ENCODE data around the gene SUCO. TPM values are rescaled to one million over a fixed set of nuclear protein-coding genes. Genes with fewer than 3 reads are reported as not detected.

Gene SUCO
- polyA plus RNA-seq, 2 of the 4 experiments (the other 2 are of a cell fraction), result 10.3 to 21.8 TPM

DNA sequence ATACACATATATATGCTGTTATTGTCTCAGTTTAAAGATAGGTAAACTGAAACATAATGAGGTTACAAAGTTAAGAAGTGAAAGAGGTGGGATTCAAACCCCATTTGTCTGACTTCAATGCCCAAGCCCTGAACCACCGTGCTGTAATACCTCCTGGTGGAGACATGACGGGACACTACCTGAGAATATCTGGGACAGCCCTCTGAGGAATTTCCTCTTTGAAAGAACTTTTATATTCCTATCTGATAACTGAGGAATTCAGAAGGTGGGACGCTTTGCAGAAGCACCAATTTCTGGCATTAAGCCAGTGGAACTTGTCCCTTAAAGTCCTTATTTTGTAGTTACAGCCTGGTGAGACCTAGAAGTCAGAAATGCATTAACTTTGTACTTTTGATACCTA lies 93.9 kb downstream of the SUCO start:
- CTCF ChIA-PET, result no interaction called here
- TF ChIP-seq CHD2 (IDR thresholded peaks at IDR 0.05; ENCODE audit: low read length, partially characterized antibody), result no peak
- TF ChIP-seq CBX8 (IDR thresholded peaks at IDR 0.05), result no peak
- no peak for TF ChIP-seq NFE2L2 (conservative IDR thresholded peaks at IDR 0.05; ENCODE audit: low read length)
- TF ChIP-seq, protein P1, sequence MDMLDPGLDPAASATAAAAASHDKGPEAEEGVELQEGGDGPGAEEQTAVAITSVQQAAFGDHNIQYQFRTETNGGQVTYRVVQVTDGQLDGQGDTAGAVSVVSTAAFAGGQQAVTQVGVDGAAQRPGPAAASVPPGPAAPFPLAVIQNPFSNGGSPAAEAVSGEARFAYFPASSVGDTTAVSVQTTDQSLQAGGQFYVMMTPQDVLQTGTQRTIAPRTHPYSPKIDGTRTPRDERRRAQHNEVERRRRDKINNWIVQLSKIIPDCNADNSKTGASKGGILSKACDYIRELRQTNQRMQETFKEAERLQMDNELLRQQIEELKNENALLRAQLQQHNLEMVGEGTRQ (IDR thresholded peaks at IDR 0.05), result no peak
- TF ChIP-seq HEYL (CRISPR knock-in tag; IDR thresholded peaks at IDR 0.05), result no peak
- no peak for TF ChIP-seq JUN (IDR thresholded peaks at IDR 0.05)
- Histone ChIP-seq H3K4me3 (no peak overlapping the region), H3K4me1 (peaks cover 26% of the 10 kb centered on the region), H3K27ac (no peak overlapping the region), H3K4me2 (no peak overlapping the region), H3K9me3 (no peaks in the 10 kb centered on the region)
- ATAC-seq (no peak), DNase-seq (ENCODE audit: low read depth in 1 of 2, low spot score in 1 of 2) (no peak), FAIRE-seq (no peak)
- WGBS (ENCODE audit: missing lambda C conversion rate), result 83% methylated on average over 3 of the region's 3 CpGs
- POLR2A ChIA-PET, result no interaction called here

DNA sequence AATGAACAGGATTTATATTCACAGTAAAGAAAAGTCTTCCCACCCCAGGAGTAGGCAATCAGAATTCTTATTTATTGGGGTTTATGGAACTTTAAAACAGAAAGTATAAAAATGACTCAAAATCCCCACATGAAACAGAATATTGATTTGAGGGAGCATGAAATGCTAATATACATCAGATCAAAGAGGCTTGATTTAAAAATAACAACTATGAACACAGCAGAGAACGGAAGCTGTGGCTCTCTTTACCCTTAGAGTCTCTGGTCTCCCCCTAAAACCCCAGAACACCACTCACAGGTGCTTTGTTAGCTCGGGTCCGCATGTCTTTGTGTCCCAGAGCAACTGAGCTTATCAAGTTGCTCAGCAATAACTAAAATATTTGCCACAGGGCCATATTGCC lies 94.8 kb downstream of the SUCO start:
- DNase-seq (ENCODE audit: low read depth in 1 of 2, low spot score in 1 of 2) (no peak), FAIRE-seq (no peak), ATAC-seq (no peak)
- no peak overlapping the region for H3K4me2 ChIP-seq
- CTCF ChIA-PET, result interaction anchor here (1.4 to 2.4 kb wide), 2 partner anchors 18 to 92 kb away, joined by 5 read pairs; no protein-coding TSS in a partner anchor
- 79% methylated on average over 3 of the region's 3 CpGs for WGBS (ENCODE audit: missing lambda C conversion rate)
- peaks cover 26% of the 10 kb centered on the region for H3K4me1 ChIP-seq
- H3K9me3 ChIP-seq, result no peaks in the 10 kb centered on the region
- no peak for TF ChIP-seq CHD2 (IDR thresholded peaks at IDR 0.05; ENCODE audit: low read length, partially characterized antibody)
- no peak for TF ChIP-seq ZFP36 (IDR thresholded peaks at IDR 0.05; ENCODE audit: borderline replicate concordance, partially characterized antibody)
- TF ChIP-seq BCL3 (IDR thresholded peaks at IDR 0.05), result no peak
- TF ChIP-seq KDM1A (IDR thresholded peaks at IDR 0.05; ENCODE audit: low read depth), result no peak
- no peak for TF ChIP-seq EHMT2 (IDR thresholded peaks at IDR 0.05; ENCODE audit: low read depth)
- TF ChIP-seq MAX (IDR thresholded peaks at IDR 0.05), result no peak
- no peak for TF ChIP-seq SREBF2 (IDR thresholded peaks at IDR 0.05)
- TF ChIP-seq CBX8 (IDR thresholded peaks at IDR 0.05), result no peak
- no peak for TF ChIP-seq HOXA7 (CRISPR knock-in tag; IDR thresholded peaks at IDR 0.05)
- TF ChIP-seq PHF8 (IDR thresholded peaks at IDR 0.05; ENCODE audit: borderline replicate concordance, low read depth), result no peak
- no peak for TF ChIP-seq JUN (IDR thresholded peaks at IDR 0.05)
- TF ChIP-seq, protein P2, sequence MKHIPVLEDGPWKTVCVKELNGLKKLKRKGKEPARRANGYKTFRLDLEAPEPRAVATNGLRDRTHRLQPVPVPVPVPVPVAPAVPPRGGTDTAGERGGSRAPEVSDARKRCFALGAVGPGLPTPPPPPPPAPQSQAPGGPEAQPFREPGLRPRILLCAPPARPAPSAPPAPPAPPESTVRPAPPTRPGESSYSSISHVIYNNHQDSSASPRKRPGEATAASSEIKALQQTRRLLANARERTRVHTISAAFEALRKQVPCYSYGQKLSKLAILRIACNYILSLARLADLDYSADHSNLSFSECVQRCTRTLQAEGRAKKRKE (CRISPR knock-in tag; IDR thresholded peaks at IDR 0.05; ENCODE audit: low read depth), result no peak
- no peak overlapping the region for H3K4me3 ChIP-seq
- POLR2A ChIA-PET, result no interaction called here
- H3K27ac ChIP-seq, result 0 out of 6 replicates have a peak overlapping the region, but pooled peaks of 1 of the 2 experiments have one; percentile 4

GRCh38 chr1:172628401-172628800 lies 95.5 kb downstream of the SUCO start:
- ChIA-PET POLR2A (no interaction called here), CTCF (interaction anchor here (1.3 to 2.4 kb wide), 3 partner anchors 18 to 91 kb away, joined by 4 to 5 read pairs (median 5); no protein-coding TSS in a partner anchor)
- WGBS (ENCODE audit: missing lambda C conversion rate), result 88% methylated on average over 4 of the region's 4 CpGs
- Histone ChIP-seq H3K4me1 (peaks cover 26% of the 10 kb centered on the region), H3K4me2 (no peak overlapping the region), H3K9me3 (no peaks in the 10 kb centered on the region), H3K4me3 (no peak overlapping the region), H3K27ac (peak overlapping the region in 1 of 2 experiments; percentile 83; a peak in 3 of 6 replicates)
- no peak for TF ChIP-seq NPAS2 (CRISPR knock-in tag; IDR thresholded peaks at IDR 0.05; ENCODE audit: borderline replicate concordance)
- TF ChIP-seq JUN (IDR thresholded peaks at IDR 0.05), result no peak
- TF ChIP-seq, protein P2 (CRISPR knock-in tag; IDR thresholded peaks at IDR 0.05; ENCODE audit: low read depth), result no peak
- TF ChIP-seq ZSCAN20 (CRISPR knock-in tag; IDR thresholded peaks at IDR 0.05), result no peak
- no peak for TF ChIP-seq ELK1 (IDR thresholded peaks at IDR 0.05; ENCODE audit: low read depth, low read length)
- no peak for TF ChIP-seq FOSL2 (IDR thresholded peaks at IDR 0.05)
- TF ChIP-seq FOSL2 (CRISPR knock-in tag; IDR thresholded peaks at IDR 0.05), result no peak
- no peak for TF ChIP-seq POLR2A (IDR thresholded peaks at IDR 0.05; ENCODE audit: low read length)
- ATAC-seq (no peak), DNase-seq (ENCODE audit: low read depth in 1 of 2, low spot score in 1 of 2) (no peak), FAIRE-seq (no peak)

Data from A549 (cell line).